ENCODE measurements around the gene ACADVL. TPM values are rescaled to one million over a fixed set of nuclear protein-coding genes. Genes with fewer than 3 reads are reported as not detected.

ACADVL gene
- total RNA-seq, 1 donor from 2014 or later = 354 TPM

DNA sequence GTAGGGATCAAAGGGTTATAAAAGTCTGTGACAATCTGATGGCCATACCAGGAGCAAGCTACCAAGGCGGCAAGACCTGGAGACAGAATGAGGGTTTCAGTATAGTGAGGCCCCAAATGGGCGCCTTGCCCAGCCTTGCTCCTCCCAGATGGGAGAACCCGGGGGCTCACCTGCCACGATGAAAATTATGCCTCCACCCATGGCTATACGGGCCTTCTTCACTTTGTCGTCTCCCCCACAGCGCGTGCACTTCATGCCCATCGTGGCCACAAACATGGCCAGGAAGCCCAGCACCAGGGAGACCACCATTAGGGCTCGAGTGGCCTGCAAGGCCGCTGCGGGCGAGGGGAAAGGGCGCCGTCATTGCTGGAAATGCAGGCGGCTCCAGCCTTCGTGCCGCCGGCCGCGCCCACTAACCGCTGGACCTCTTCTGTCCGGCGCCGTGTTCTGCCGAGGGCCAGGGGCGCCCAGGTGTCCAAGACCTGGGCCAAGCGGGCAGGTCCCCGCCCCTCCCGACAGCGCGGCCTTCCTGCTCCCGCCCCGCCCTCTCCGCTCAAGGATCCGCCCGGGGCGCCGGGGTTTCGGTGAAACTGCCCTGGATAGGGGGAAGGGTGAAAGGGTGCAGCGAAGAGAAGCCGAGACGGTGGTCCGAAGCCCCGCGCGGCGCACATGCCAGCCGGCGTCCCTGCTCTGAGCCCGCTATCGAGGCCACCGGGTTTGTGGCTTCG, 41.1 kb downstream of the ACADVL start:
- H3K9me3 Mint-ChIP-seq (ENCODE audit: unreplicated experiment) = no peaks in the 10 kb centered on the region
- TF ChIP-seq, protein P1, sequence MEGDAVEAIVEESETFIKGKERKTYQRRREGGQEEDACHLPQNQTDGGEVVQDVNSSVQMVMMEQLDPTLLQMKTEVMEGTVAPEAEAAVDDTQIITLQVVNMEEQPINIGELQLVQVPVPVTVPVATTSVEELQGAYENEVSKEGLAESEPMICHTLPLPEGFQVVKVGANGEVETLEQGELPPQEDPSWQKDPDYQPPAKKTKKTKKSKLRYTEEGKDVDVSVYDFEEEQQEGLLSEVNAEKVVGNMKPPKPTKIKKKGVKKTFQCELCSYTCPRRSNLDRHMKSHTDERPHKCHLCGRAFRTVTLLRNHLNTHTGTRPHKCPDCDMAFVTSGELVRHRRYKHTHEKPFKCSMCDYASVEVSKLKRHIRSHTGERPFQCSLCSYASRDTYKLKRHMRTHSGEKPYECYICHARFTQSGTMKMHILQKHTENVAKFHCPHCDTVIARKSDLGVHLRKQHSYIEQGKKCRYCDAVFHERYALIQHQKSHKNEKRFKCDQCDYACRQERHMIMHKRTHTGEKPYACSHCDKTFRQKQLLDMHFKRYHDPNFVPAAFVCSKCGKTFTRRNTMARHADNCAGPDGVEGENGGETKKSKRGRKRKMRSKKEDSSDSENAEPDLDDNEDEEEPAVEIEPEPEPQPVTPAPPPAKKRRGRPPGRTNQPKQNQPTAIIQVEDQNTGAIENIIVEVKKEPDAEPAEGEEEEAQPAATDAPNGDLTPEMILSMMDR (IDR thresholded peaks at IDR 0.05) = no peak
- H3K36me3 Mint-ChIP-seq (ENCODE audit: unreplicated experiment) = peaks cover 12% of the 10 kb centered on the region
- no peak overlapping the region for H3K27ac Mint-ChIP-seq (ENCODE audit: unreplicated experiment)
- peak overlapping the region; percentile 58 for H3K4me3 Mint-ChIP-seq (ENCODE audit: unreplicated experiment)
- peaks cover 14% of the 10 kb centered on the region for H3K27me3 Mint-ChIP-seq (ENCODE audit: unreplicated experiment)
- H3K4me1 Mint-ChIP-seq (ENCODE audit: unreplicated experiment) = peaks cover 34% of the 10 kb centered on the region
- no peak for DNase-seq (ENCODE audit: extremely low spot score, unreplicated experiment)

DNA sequence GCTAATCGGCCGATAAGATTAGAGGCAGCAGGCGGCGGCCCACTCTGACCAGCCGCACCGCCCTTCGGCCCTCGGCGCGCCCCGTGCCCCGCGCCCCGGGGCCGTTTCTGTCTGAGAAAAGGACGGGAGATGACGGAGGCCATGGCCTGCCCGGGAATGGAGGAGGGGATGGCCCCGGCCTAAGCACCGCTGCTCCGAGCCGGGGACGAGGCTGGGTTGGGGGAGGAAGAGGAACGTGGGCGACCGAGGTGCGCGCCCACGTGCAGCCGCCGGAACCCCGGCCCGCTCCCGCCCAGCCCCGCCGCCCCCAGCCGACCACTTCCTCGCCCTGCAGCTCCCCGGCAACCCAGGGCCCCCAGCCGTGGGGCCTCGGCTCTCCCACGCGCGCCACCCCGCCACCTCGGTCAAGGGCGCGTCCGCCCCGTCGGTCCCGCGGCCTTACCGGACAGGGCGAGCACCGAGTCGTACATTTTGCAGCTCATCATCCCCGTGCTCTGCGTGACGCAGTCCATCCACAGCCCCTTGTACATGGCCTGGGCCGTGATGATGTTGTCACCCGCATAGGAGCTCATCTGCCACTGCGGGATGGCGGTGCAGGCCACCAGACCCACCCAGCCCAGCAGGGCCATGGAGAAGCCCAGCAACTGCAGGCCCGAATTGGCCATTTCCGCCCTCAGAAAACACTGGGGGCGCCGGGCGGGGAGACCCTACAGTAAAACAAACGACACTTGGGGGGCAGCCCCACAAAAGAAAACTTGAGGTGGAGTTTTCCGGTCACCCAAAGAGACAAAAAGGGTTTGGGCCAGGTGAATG, 41.8 kb downstream of the ACADVL start:
- peaks cover 7% of the 10 kb centered on the region for H3K36me3 Mint-ChIP-seq (ENCODE audit: unreplicated experiment)
- H3K27me3 Mint-ChIP-seq (ENCODE audit: unreplicated experiment) = peaks cover 14% of the 10 kb centered on the region
- no peak overlapping the region for H3K27ac Mint-ChIP-seq (ENCODE audit: unreplicated experiment)
- peak overlapping the region; percentile 58 for H3K4me3 Mint-ChIP-seq (ENCODE audit: unreplicated experiment)
- TF ChIP-seq, protein P1 (IDR thresholded peaks at IDR 0.05) = no peak
- no peak for DNase-seq (ENCODE audit: extremely low spot score, unreplicated experiment)
- no peaks in the 10 kb centered on the region for H3K9me3 Mint-ChIP-seq (ENCODE audit: unreplicated experiment)
- H3K4me1 Mint-ChIP-seq (ENCODE audit: unreplicated experiment) = peaks cover 37% of the 10 kb centered on the region

DNA sequence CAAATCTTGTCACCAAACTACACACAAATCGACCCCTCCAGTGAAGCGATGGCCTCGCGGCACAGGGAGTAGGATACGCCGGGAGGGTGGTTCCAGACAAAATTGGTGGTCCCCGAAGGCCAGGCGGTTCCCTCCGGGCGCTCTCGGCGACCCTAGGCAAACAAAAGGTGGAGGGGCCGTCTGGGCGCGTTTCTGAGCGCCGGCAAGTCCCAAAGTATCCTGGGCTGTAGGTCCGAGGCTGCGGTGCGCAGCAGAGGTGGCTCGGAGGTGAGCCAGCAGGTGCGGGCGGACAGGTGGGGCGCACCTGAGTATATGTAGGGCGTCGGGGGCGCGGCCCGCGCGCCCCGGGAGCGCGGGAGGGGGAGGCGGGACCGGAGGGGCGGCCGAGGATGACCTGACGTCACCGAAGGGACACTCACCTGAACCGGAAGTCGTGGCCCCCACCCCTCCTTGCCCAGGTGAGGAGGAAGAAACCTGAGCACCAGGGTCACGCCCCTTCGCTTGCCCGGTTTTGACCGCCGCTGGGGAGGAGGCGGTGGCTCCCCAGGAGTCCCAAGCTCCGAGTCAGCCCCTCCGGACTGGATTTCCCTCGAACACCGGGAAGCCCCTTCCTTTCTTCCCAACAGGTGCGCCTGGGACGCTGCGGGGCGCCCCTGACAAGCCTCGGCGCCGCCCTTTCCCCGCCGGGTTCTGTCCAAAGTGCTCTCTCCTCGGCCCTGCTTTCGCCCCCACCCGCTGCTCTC, 42.6 kb downstream of the ACADVL start, which contains the start of gene CLDN7:
TSS of gene CLDN7 (minus strand) at position 287 of the 743 bp plus-strand sequence. CDS start 435 bp downstream, outside the sequence.
- Mint-ChIP-seq H3K36me3 (ENCODE audit: unreplicated experiment) (peaks cover 4% of the 10 kb centered on the region), H3K4me3 (ENCODE audit: unreplicated experiment) (peak within 1 kb of the TSS; percentile 58), H3K27ac (ENCODE audit: unreplicated experiment) (peak within 1 kb of the TSS; percentile 43), H3K9me3 (ENCODE audit: unreplicated experiment) (no peaks in the 10 kb centered on the region), H3K4me1 (ENCODE audit: unreplicated experiment) (peaks cover 40% of the 10 kb centered on the region), H3K27me3 (ENCODE audit: unreplicated experiment) (peaks cover 14% of the 10 kb centered on the region)
- TF ChIP-seq, protein P1 (IDR thresholded peaks at IDR 0.05) = no peak
- DNase-seq (ENCODE audit: extremely low spot score, unreplicated experiment) = no peak

DNA sequence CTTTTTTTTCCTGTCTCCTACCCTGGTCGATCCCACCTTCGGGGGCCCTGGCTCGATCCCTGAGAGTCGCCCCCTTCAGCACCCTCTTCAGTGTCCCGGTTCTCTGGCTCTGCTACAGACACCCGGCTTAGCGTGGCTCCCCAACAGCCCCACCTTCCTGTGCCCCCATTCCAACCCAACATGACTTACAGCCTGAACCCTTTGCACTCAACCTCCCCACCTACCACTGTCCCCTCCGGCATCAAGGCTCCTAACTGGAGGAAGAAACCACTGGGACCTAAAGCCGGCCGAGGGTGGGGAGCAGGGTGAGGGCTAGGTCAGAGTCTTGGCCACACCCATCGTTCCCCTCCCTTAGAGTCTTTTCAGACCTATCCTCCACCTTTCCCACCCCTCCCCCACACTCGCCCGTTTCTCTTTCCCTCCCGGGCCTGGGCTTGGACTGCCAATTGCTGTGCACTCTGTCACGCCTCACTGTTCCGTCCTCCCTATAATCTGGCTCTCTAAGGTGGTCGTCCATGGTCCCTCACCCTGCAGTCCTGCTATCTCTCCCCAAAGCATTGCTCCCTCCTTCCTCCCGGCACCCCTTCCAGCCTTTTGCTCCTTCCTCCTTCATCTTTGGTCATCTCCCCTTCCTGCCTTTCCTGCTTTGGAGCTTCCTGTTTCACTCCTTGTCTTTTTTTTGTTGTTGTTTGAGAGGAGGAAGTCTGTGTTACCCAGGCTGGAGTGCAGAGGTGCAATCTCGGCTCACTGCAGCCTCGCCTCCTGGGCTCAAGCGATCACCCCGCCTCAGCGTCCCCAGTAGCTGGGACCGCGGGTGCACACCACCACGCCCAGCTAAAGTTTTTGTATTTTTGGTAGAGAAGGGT, 43.4 kb downstream of the ACADVL start:
- H3K27me3 Mint-ChIP-seq (ENCODE audit: unreplicated experiment) = peaks cover 14% of the 10 kb centered on the region
- TF ChIP-seq, protein P1 (IDR thresholded peaks at IDR 0.05) = no peak
- no peak for DNase-seq (ENCODE audit: extremely low spot score, unreplicated experiment)
- H3K9me3 Mint-ChIP-seq (ENCODE audit: unreplicated experiment) = no peaks in the 10 kb centered on the region
- H3K27ac Mint-ChIP-seq (ENCODE audit: unreplicated experiment) = peak overlapping the region; percentile 43
- peaks cover 40% of the 10 kb centered on the region for H3K4me1 Mint-ChIP-seq (ENCODE audit: unreplicated experiment)
- H3K4me3 Mint-ChIP-seq (ENCODE audit: unreplicated experiment) = peak overlapping the region; percentile 34
- peaks cover 4% of the 10 kb centered on the region for H3K36me3 Mint-ChIP-seq (ENCODE audit: unreplicated experiment)

Data from osteocyte (in vitro differentiated cells).